Stomach (tissue), 4 donors: Measurements from ENCODE around the gene HOXB7.

ENCODE experiments used
- POLR2A ChIP-seq, 4 donors: fragments of 450-650 bp; IDR thresholded peaks; one replicate each; pipeline ENCODE4 v1.6.1; 2016; ENCODE audit warnings: antibody characterized with exemption in 4 of 4, control low read depth in 2 of 4, mild to moderate bottlenecking in 1 of 4, moderate library complexity in 1 of 4
- TF ChIP-seq, protein P1 (sequence below), 7 experiments: fragments of 450-650 bp in 4 of 7; fragments of 200-600 bp in 3 of 7; sonication (generic) in 3 of 7; IDR thresholded peaks; one replicate each; pipeline ENCODE4 v1.5.1; 2016 to 2019; ENCODE audit warnings: antibody characterized with exemption in 7 of 7, control low read depth in 2 of 7, mild to moderate bottlenecking in 1 of 7

- TF ChIP-seq, protein P1, sequence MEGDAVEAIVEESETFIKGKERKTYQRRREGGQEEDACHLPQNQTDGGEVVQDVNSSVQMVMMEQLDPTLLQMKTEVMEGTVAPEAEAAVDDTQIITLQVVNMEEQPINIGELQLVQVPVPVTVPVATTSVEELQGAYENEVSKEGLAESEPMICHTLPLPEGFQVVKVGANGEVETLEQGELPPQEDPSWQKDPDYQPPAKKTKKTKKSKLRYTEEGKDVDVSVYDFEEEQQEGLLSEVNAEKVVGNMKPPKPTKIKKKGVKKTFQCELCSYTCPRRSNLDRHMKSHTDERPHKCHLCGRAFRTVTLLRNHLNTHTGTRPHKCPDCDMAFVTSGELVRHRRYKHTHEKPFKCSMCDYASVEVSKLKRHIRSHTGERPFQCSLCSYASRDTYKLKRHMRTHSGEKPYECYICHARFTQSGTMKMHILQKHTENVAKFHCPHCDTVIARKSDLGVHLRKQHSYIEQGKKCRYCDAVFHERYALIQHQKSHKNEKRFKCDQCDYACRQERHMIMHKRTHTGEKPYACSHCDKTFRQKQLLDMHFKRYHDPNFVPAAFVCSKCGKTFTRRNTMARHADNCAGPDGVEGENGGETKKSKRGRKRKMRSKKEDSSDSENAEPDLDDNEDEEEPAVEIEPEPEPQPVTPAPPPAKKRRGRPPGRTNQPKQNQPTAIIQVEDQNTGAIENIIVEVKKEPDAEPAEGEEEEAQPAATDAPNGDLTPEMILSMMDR (IDR thresholded peaks at IDR 0.05) = no peak
- TF ChIP-seq POLR2A (IDR thresholded peaks at IDR 0.05) = no peak
These were observed 44.7 kb downstream of the HOXB7 start for GRCh38 chr17:48565925-48566710.
